ENCODE results near the gene TBCC. TPM values are rescaled to one million over a fixed set of nuclear protein-coding genes. Genes with fewer than 3 reads are reported as not detected.

The TBCC gene
- total RNA-seq, 2 experiments from 2014 or later, result 26.7 to 29.1 TPM

GRCh38 chr6:42769836-42770235 is 23.9 kb upstream of the TBCC start:
- peak overlapping the region; percentile 75 for H3K27ac Mint-ChIP-seq
- peaks cover 15% of the 10 kb centered on the region for H3K36me3 Mint-ChIP-seq (ENCODE audit: low read depth)
- no peaks in the 10 kb centered on the region for H3K27me3 Mint-ChIP-seq (ENCODE audit: low read depth)
- no peak overlapping the region for H3K4me3 Mint-ChIP-seq
- ATAC-seq, result no peak
- peaks cover 41% of the 10 kb centered on the region for H3K4me1 Mint-ChIP-seq (ENCODE audit: low read depth)
- ChIA-PET POLR2A (interaction anchor here (0.7 to 10.2 kb wide), 6 partner anchors 9 to 402 kb away, joined by 3 to 175 read pairs (median 4); partner anchors contain the start of genes BICRAL and TBCC), CTCF (interaction anchor here (1.2 to 3.9 kb wide), 5 partner anchors 9 to 43 kb away, joined by 4 to 32 read pairs (median 9); partner anchors contain the start of gene TBCC)
- H3K9me3 Mint-ChIP-seq (ENCODE audit: insufficient read depth), result no peaks in the 10 kb centered on the region
- DNase-seq, result no peak

GRCh38 chr6:42769051-42769450 is 23.1 kb upstream of the TBCC start:
- Mint-ChIP-seq H3K36me3 (ENCODE audit: low read depth) (peaks cover 14% of the 10 kb centered on the region), H3K4me3 (no peak overlapping the region), H3K9me3 (ENCODE audit: insufficient read depth) (no peaks in the 10 kb centered on the region), H3K27me3 (ENCODE audit: low read depth) (no peaks in the 10 kb centered on the region), H3K27ac (no peak overlapping the region), H3K4me1 (ENCODE audit: low read depth) (peaks cover 33% of the 10 kb centered on the region)
- no peak for DNase-seq
- POLR2A ChIA-PET, result interaction anchor here (2.0 to 10.2 kb wide), 3 partner anchors 13 to 23 kb away, joined by 5 to 175 read pairs (median 153); partner anchors contain the start of genes BICRAL and TBCC
- CTCF ChIA-PET, result interaction anchor here (1.6 to 3.9 kb wide), 3 partner anchors 8 to 43 kb away, joined by 7 to 32 read pairs (median 11); partner anchors contain the start of gene TBCC
- ATAC-seq, result no peak

GRCh38 chr6:42766163-42766670 is 20.3 kb upstream of the TBCC start:
- ATAC-seq (no peak), DNase-seq (no peak)
- Mint-ChIP-seq H3K4me3 (no peak overlapping the region), H3K4me1 (ENCODE audit: low read depth) (peaks cover 13% of the 10 kb centered on the region), H3K9me3 (ENCODE audit: insufficient read depth) (no peaks in the 10 kb centered on the region), H3K36me3 (ENCODE audit: low read depth) (peaks cover 10% of the 10 kb centered on the region), H3K27me3 (ENCODE audit: low read depth) (no peaks in the 10 kb centered on the region), H3K27ac (no peak overlapping the region)
- ChIA-PET POLR2A (interaction anchor here (1.5 to 2.3 kb wide), 2 partner anchors 16 to 20 kb away, joined by 5 to 9 read pairs; partner anchors contain the start of genes BICRAL and TBCC), CTCF (interaction anchor here (1.5 kb wide), 1 partner anchor 18 kb away, joined by 4 read pairs; no protein-coding TSS in a partner anchor)

GRCh38 chr6:42764911-42765648 is 19.2 kb upstream of the TBCC start:
- no peaks in the 10 kb centered on the region for H3K9me3 Mint-ChIP-seq (ENCODE audit: insufficient read depth)
- no peaks in the 10 kb centered on the region for H3K27me3 Mint-ChIP-seq (ENCODE audit: low read depth)
- no peak overlapping the region for H3K4me3 Mint-ChIP-seq
- H3K4me1 Mint-ChIP-seq (ENCODE audit: low read depth), result peaks cover 4% of the 10 kb centered on the region
- POLR2A ChIA-PET, result interaction anchor here (1.5 to 2.3 kb wide), 2 partner anchors 17 to 19 kb away, joined by 5 to 9 read pairs; partner anchors contain the start of genes BICRAL and TBCC
- H3K27ac Mint-ChIP-seq, result no peak overlapping the region
- no peak for ATAC-seq
- H3K36me3 Mint-ChIP-seq (ENCODE audit: low read depth), result peaks cover 8% of the 10 kb centered on the region
- no peak for DNase-seq
- CTCF ChIA-PET, result interaction anchor here (1.5 kb wide), 1 partner anchor 17 kb away, joined by 4 read pairs; no protein-coding TSS in a partner anchor

GRCh38 chr6:42762950-42763349 is 17.0 kb upstream of the TBCC start:
- ATAC-seq (no peak), DNase-seq (no peak)
- H3K9me3 Mint-ChIP-seq (ENCODE audit: insufficient read depth), result no peaks in the 10 kb centered on the region
- H3K27me3 Mint-ChIP-seq (ENCODE audit: low read depth), result no peaks in the 10 kb centered on the region
- no peak overlapping the region for H3K27ac Mint-ChIP-seq
- ChIA-PET CTCF (interaction anchor here (1.5 kb wide), 1 partner anchor 14 kb away, joined by 3 read pairs; no protein-coding TSS in a partner anchor), POLR2A (interaction anchor here (0.6 kb wide), 1 partner anchor 48 kb away, joined by 3 read pairs; no protein-coding TSS in a partner anchor)
- no peak overlapping the region for H3K4me3 Mint-ChIP-seq
- H3K4me1 Mint-ChIP-seq (ENCODE audit: low read depth), result no peaks in the 10 kb centered on the region
- H3K36me3 Mint-ChIP-seq (ENCODE audit: low read depth), result peaks cover 9% of the 10 kb centered on the region

- ChIA-PET POLR2A (interaction anchor here (0.6 to 1.2 kb wide), 2 partner anchors 9 to 48 kb away, joined by 3 to 5 read pairs; no protein-coding TSS in a partner anchor), CTCF (interaction anchor here (1.3 to 1.5 kb wide), 2 partner anchors 9 to 14 kb away, joined by 3 read pairs; no protein-coding TSS in a partner anchor)
- DNase-seq (no peak), ATAC-seq (no peak)
- H3K9me3 Mint-ChIP-seq (ENCODE audit: insufficient read depth), result no peaks in the 10 kb centered on the region
- H3K27me3 Mint-ChIP-seq (ENCODE audit: low read depth), result no peaks in the 10 kb centered on the region
- peaks cover 7% of the 10 kb centered on the region for H3K36me3 Mint-ChIP-seq (ENCODE audit: low read depth)
- H3K27ac Mint-ChIP-seq, result no peak overlapping the region
- H3K4me3 Mint-ChIP-seq, result no peak overlapping the region
- H3K4me1 Mint-ChIP-seq (ENCODE audit: low read depth), result peaks cover 2% of the 10 kb centered on the region
These were observed 16.5 kb upstream of the TBCC start for GRCh38 chr6:42762426-42762859.

GRCh38 chr6:42761287-42762067 is 15.6 kb upstream of the TBCC start:
- Mint-ChIP-seq H3K27me3 (ENCODE audit: low read depth) (no peaks in the 10 kb centered on the region), H3K4me1 (ENCODE audit: low read depth) (peaks cover 3% of the 10 kb centered on the region), H3K27ac (no peak overlapping the region), H3K36me3 (ENCODE audit: low read depth) (peaks cover 5% of the 10 kb centered on the region), H3K4me3 (no peak overlapping the region), H3K9me3 (ENCODE audit: insufficient read depth) (no peaks in the 10 kb centered on the region)
- POLR2A ChIA-PET, result interaction anchor here (0.6 to 1.2 kb wide), 5 partner anchors 8 to 70 kb away, joined by 3 to 5 read pairs (median 3); no protein-coding TSS in a partner anchor
- CTCF ChIA-PET, result interaction anchor here (0.8 to 2.2 kb wide), 4 partner anchors 9 to 16 kb away, joined by 3 to 7 read pairs (median 3); partner anchors contain the start of gene TBCC
- DNase-seq (no peak), ATAC-seq (no peak)

GRCh38 chr6:42758756-42759430 is 13.0 kb upstream of the TBCC start:
- Mint-ChIP-seq H3K27ac (no peak overlapping the region), H3K4me1 (ENCODE audit: low read depth) (peaks cover 3% of the 10 kb centered on the region), H3K27me3 (ENCODE audit: low read depth) (no peaks in the 10 kb centered on the region), H3K9me3 (ENCODE audit: insufficient read depth) (no peaks in the 10 kb centered on the region), H3K36me3 (ENCODE audit: low read depth) (peaks cover 5% of the 10 kb centered on the region), H3K4me3 (no peak overlapping the region)
- POLR2A ChIA-PET, result interaction anchor here (1.1 to 1.3 kb wide), 3 partner anchors 12 to 13 kb away, joined by 3 to 4 read pairs (median 4); no protein-coding TSS in a partner anchor
- ATAC-seq (no peak), DNase-seq (no peak)
- CTCF ChIA-PET, result interaction anchor here (0.7 to 2.3 kb wide), 3 partner anchors 8 to 32 kb away, joined by 3 to 9 read pairs (median 3); no protein-coding TSS in a partner anchor

- Mint-ChIP-seq H3K9me3 (ENCODE audit: insufficient read depth) (no peaks in the 10 kb centered on the region), H3K4me1 (ENCODE audit: low read depth) (peaks cover 3% of the 10 kb centered on the region), H3K36me3 (ENCODE audit: low read depth) (peaks cover 8% of the 10 kb centered on the region), H3K4me3 (no peak overlapping the region), H3K27me3 (ENCODE audit: low read depth) (no peaks in the 10 kb centered on the region), H3K27ac (no peak overlapping the region)
- ChIA-PET CTCF (no interaction called here), POLR2A (interaction anchor here (0.5 to 1.1 kb wide), 2 partner anchors 10 to 119 kb away, joined by 3 read pairs; no protein-coding TSS in a partner anchor)
- ATAC-seq (no peak), DNase-seq (no peak)
These were observed 10.8 kb upstream of the TBCC start for GRCh38 chr6:42756722-42757121.

GRCh38 chr6:42754759-42755158 is 8.9 kb upstream of the TBCC start:
- no peak overlapping the region for H3K27ac Mint-ChIP-seq
- ATAC-seq, result no peak
- peaks cover 13% of the 10 kb centered on the region for H3K36me3 Mint-ChIP-seq (ENCODE audit: low read depth)
- peaks cover 3% of the 10 kb centered on the region for H3K4me1 Mint-ChIP-seq (ENCODE audit: low read depth)
- CTCF ChIA-PET, result no interaction called here
- POLR2A ChIA-PET, result interaction anchor here (1.1 kb wide), 1 partner anchor 8 kb away, joined by 5 read pairs; the partner anchor contains the start of gene TBCC
- DNase-seq, result no peak
- no peak overlapping the region for H3K4me3 Mint-ChIP-seq
- no peaks in the 10 kb centered on the region for H3K9me3 Mint-ChIP-seq (ENCODE audit: insufficient read depth)
- no peaks in the 10 kb centered on the region for H3K27me3 Mint-ChIP-seq (ENCODE audit: low read depth)

Data from activated CD8-positive, alpha-beta T cell treated with anti-CD3 and anti-CD28 coated beads, Interleukin-2, amount 10 ng/mL, durations not matched to agents 7 days and 5 days (primary cell).